GM12875 (cell line): Measurements from ENCODE around the gene FBXO3.

Source experiments
- H3K4me3 ChIP-seq: one replicate; pipeline ENCODE4 v1.5.1; 2011; ENCODE audit warnings: low read depth, low read length, control low read depth
- CTCF ChIP-seq: IDR thresholded peaks from 2 replicates; pipeline ENCODE4 v1.5.1; 2011; ENCODE audit warnings: low read depth, mild to moderate bottlenecking, control low read depth, inconsistent platforms, low read length, moderate library complexity, borderline replicate concordance; ENCODE audit not compliant: insufficient read depth

The FBXO3 gene

GRCh38 chr11:33770236-33770635 is 4.1 kb downstream of the FBXO3 start:
- no peak overlapping the region for H3K4me3 ChIP-seq
- no peak for TF ChIP-seq CTCF

GRCh38 chr11:33769542-33769941 is 4.8 kb downstream of the FBXO3 start:
- no peak overlapping the region for H3K4me3 ChIP-seq
- TF ChIP-seq CTCF, result no peak

- TF ChIP-seq CTCF, result no peak
- H3K4me3 ChIP-seq, result no peak overlapping the region
Measured at GRCh38 chr11:33767624-33768023, 6.7 kb downstream of the FBXO3 start.

GRCh38 chr11:33766085-33766484 is 8.2 kb downstream of the FBXO3 start:
- no peak overlapping the region for H3K4me3 ChIP-seq
- no peak for TF ChIP-seq CTCF

GRCh38 chr11:33761471-33761870 is 12.8 kb downstream of the FBXO3 start:
- no peak for TF ChIP-seq CTCF
- H3K4me3 ChIP-seq, result no peak overlapping the region

- TF ChIP-seq CTCF, result no peak
- H3K4me3 ChIP-seq, result no peak overlapping the region
Measured at GRCh38 chr11:33753304-33753967, 20.9 kb downstream of the FBXO3 start.

- no peak for TF ChIP-seq CTCF
- H3K4me3 ChIP-seq, result no peak overlapping the region
Measured at GRCh38 chr11:33751878-33752277, 22.4 kb downstream of the FBXO3 start.
